Immature natural killer cell (primary cell): ENCODE results near the gene NUP85. TPM values are rescaled to one million over a fixed set of nuclear protein-coding genes. Genes with fewer than 3 reads are reported as not detected.

Source experiments
- DNase-seq, 3 donors: peaks; one replicate each; pipeline ENCODE4 v3.0.0; 2022; ENCODE audit warnings: mixed read lengths in 1 of 3
- H3K27ac Mint-ChIP-seq, 6 donors: one replicate each; pipeline ENCODE4 v1.8.0; 2020; ENCODE audit warnings: mixed read lengths in 6 of 6, mild to moderate bottlenecking in 5 of 6, inconsistent platforms in 4 of 6, moderate library complexity in 3 of 6
- H3K27me3 Mint-ChIP-seq, 3 donors: one replicate each; pipeline ENCODE4 v1.8.0; 2020 to 2021; ENCODE audit warnings: low read depth in 3 of 3, mild to moderate bottlenecking in 3 of 3, mixed read lengths in 3 of 3, moderate library complexity in 3 of 3, inconsistent platforms in 1 of 3
- H3K36me3 Mint-ChIP-seq, 3 donors: one replicate each; pipeline ENCODE4 v1.8.0; 2020; ENCODE audit warnings: mixed read lengths in 3 of 3, inconsistent platforms in 2 of 3, mild to moderate bottlenecking in 2 of 3
- H3K4me1 Mint-ChIP-seq, 2 donors: one replicate each; pipeline ENCODE4 v1.8.0; 2020; ENCODE audit warnings: inconsistent platforms in 2 of 2, mild to moderate bottlenecking in 2 of 2, mixed read lengths in 2 of 2, moderate library complexity in 1 of 2
- H3K4me3 Mint-ChIP-seq, 5 donors: one replicate each; pipeline ENCODE4 v1.8.0; 2020; ENCODE audit warnings: mild to moderate bottlenecking in 5 of 5, mixed read lengths in 5 of 5, inconsistent platforms in 3 of 5, moderate library complexity in 3 of 5
- H3K9me3 Mint-ChIP-seq, 6 donors: one replicate each; pipeline ENCODE4 v1.8.0; 2020; ENCODE audit warnings: mild to moderate bottlenecking in 6 of 6, mixed read lengths in 6 of 6, inconsistent platforms in 4 of 6, moderate library complexity in 3 of 6
- polyA plus RNA-seq, 3 donors: library from polyadenylated mRNA; unstranded; fragments of 300-500 nt; fragmentation: Illumina TruSeq; gene quantifications; one replicate each; pipeline ENCODE4 v1.2.3, GENCODE V29; 2021

Gene NUP85
- polyA plus RNA-seq, 3 donors from 2014 or later, result 28.3 to 47.8 (median 41.1) TPM

DNA sequence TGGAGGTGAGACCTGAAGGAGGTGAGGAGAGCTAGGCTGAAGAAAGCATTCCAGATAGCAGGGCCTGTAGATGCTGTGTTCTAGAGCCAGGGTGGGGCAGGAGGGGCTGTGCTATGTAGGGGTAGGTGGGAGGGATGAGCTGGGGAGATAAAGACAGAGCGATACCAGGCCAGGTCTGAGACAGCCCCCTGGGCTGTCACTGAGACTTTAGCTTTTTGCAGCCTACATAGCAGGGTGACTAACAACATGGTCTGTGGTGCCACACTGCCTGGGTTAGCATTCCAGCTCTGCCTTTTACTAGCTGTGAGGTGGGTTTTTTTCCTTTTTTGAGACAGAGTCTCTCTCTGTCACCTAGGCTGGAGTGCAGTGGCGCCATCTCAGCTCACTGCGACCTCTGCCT, 14.3 kb downstream of the NUP85 start:
- no peak for DNase-seq
- Mint-ChIP-seq H3K27me3 (peaks cover 0 to 2% (median 0%) of the 10 kb centered on the region in 3 donors), H3K4me3 (no peak overlapping the region), H3K9me3 (no peaks in the 10 kb centered on the region), H3K36me3 (peaks cover 15 to 33% (median 20%) of the 10 kb centered on the region in 3 donors), H3K4me1 (no peaks in the 10 kb centered on the region), H3K27ac (peak overlapping the region in 2 of 6 donors; percentile 46 to 71)

DNA sequence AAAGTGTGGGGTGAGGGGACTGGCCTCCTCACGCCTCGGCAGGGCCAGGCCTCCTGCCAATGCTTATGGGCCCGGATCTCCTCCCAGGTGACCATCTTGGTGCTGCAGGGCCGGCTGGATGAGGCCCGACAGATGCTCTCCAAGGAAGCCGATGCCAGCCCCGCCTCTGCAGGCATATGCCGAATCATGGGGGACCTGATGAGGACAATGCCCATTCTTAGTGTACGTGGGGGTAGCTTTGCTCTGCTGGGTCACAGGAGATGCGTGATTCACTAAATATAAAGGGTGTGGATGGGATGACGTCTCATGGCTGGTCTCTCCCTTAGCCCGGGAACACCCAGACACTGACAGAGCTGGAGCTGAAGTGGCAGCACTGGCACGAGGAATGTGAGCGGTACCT, 19.5 kb downstream of the NUP85 start:
- peak overlapping the region in 1 of 6 donors; percentile 23 for H3K27ac Mint-ChIP-seq
- H3K36me3 Mint-ChIP-seq, result peaks cover 4 to 25% (median 18%) of the 10 kb centered on the region in 3 donors
- H3K27me3 Mint-ChIP-seq, result peaks cover 0 to 2% (median 0%) of the 10 kb centered on the region in 3 donors
- no peaks in the 10 kb centered on the region for H3K4me1 Mint-ChIP-seq
- no peak overlapping the region for H3K4me3 Mint-ChIP-seq
- no peak for DNase-seq
- H3K9me3 Mint-ChIP-seq, result no peaks in the 10 kb centered on the region

DNA sequence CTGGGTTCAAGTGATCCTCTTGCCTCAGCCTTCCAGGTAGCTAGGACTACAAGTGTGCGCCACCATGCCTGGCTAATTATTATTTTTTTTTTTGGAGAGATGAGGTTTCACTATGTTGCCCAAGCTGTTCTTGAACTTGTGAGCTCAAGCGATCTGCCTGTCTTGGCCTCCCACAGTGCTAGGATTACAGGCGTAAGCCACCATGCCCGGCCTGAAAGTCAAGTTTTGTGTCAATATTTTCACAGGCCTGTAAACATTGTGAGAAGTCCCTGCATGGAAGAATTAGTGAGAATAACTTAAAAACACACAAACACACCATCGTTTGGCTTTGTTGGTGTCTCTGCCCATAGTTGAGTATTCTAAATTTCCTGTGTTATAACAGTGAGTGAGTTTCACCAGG, 22.2 kb downstream of the NUP85 start:
- Mint-ChIP-seq H3K27ac (no peak overlapping the region), H3K27me3 (no peaks in the 10 kb centered on the region), H3K4me3 (no peak overlapping the region), H3K4me1 (no peaks in the 10 kb centered on the region), H3K9me3 (no peaks in the 10 kb centered on the region), H3K36me3 (peaks cover 5 to 24% (median 16%) of the 10 kb centered on the region in 3 donors)
- no peak for DNase-seq

DNA sequence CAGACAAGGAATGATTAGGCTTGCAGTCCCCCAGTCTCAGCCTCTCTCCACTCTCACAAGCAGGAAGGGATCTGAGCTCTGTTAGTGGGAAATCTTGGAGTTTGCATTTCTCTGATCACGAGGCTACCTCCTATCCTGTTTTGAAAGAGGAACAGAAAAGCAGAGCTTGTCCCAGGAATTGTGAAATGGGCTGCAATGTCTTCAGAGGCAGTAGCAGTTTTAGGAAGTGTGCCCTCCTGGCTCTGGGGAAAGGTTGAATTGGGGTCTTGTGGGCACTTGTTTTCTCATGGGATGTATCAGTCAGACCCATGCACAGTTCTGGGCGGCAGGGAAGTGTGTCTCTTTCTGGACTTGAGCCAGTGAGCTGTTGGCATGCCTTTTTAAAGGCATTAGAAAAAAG, 22.8 kb downstream of the NUP85 start:
- H3K27me3 Mint-ChIP-seq, result peaks cover 0 to 2% (median 0%) of the 10 kb centered on the region in 3 donors
- no peak overlapping the region for H3K4me3 Mint-ChIP-seq
- H3K36me3 Mint-ChIP-seq, result peaks cover 5 to 29% (median 13%) of the 10 kb centered on the region in 3 donors
- H3K27ac Mint-ChIP-seq, result peak overlapping the region in 3 of 6 donors; percentile 20 to 67 (median 57)
- H3K4me1 Mint-ChIP-seq, result no peaks in the 10 kb centered on the region
- H3K9me3 Mint-ChIP-seq, result no peaks in the 10 kb centered on the region
- no peak for DNase-seq

DNA sequence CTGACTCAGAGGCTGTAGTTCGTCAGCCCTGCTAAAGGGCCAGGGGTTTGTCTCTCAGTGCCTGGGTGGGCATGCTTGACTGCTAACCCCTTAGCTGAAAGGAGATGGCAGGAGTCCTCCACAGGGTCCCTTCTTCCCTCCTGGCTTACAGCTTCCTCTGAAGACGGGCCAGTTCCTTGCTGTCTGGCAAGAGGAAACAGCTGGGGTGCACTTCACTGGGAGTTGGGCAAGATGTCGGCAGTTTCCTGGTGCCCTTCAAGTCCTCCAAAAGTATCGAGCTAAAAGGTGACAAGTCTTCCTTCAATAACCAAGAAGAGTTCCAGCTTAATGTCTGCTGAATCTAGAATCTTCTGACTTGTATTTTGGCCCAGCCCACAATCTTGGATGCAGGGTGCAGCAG, 23.4 kb downstream of the NUP85 start:
- DNase-seq, result no peak
- no peaks in the 10 kb centered on the region for H3K9me3 Mint-ChIP-seq
- no peak overlapping the region for H3K27ac Mint-ChIP-seq
- peaks cover 0 to 2% (median 0%) of the 10 kb centered on the region in 3 donors for H3K27me3 Mint-ChIP-seq
- H3K4me1 Mint-ChIP-seq, result no peaks in the 10 kb centered on the region
- H3K36me3 Mint-ChIP-seq, result peaks cover 5 to 29% (median 13%) of the 10 kb centered on the region in 3 donors
- H3K4me3 Mint-ChIP-seq, result no peak overlapping the region

DNA sequence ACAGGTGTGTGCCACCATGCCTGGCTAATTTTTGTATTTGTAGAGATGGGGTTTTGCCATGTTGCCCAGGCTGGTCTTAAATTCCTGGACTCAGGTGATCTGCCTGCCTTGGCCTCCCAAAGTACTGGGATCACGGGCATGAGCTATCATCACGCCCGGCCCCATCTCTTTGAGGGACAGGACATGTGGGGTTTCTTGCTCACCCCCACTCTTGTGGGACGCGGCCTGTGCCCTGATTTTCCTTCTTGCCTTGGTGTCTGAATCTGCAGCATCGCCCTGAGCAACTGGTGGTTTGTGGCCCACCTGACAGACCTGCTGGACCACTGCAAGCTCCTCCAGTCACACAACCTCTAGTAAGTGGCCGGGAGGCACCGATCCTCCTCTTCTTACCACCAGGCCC, 25.6 kb downstream of the NUP85 start:
- Mint-ChIP-seq H3K4me3 (no peak overlapping the region), H3K4me1 (no peaks in the 10 kb centered on the region), H3K27me3 (peaks cover 2 to 6% (median 4%) of the 10 kb centered on the region in 3 donors), H3K27ac (no peak overlapping the region), H3K36me3 (peaks cover 9 to 40% (median 14%) of the 10 kb centered on the region in 3 donors), H3K9me3 (no peaks in the 10 kb centered on the region)
- no peak for DNase-seq

DNA sequence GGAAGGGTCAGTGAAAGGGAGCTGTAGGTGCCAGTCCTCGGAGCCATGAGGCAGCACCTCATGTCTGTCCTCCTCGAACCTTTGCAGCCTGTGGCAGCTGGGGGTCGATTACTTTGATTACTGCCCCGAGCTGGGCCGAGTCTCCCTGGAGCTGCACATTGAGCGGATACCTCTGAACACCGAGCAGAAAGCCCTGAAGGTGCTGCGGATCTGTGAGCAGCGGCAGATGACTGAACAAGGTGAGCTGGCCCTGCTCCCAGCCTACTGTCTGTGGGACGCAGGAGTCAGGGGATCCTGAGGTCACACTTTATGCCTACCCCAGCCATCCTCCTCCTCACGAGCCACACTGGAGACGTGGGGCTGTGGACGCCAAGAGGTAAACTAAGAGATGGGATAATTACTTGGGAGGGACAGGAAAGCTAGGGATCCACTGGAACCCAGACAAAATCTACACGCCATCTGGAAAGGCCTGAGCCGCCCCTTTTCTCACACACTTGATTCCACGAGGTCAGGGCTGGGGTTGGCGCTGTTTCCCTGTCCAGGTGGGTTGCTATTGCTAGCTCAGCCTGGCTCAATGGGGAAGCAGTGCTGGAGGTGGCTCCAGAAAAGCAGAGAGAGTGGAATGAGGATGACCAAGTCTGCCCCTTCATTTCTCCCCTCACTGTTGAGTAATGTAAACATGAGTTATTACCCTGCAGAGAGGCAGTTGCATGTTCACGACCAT, 26.4 kb downstream of the NUP85 start:
- peak overlapping the region in 1 of 6 donors; percentile 7 for H3K27ac Mint-ChIP-seq

DNA sequence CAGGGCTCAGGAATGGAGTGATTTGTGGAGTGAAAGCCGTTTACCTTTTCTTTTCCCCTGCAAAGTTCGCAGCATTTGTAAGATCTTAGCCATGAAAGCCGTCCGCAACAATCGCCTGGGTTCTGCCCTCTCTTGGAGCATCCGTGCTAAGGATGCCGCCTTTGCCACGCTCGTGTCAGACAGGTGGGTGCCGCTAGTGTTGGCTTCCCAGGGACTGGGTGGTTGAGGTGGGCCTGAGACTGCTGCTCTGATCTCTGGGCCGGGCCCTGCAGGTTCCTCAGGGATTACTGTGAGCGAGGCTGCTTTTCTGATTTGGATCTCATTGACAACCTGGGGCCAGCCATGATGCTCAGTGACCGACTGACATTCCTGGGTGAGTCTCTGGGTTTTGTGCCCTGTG, 27.3 kb downstream of the NUP85 start:
- Mint-ChIP-seq H3K27me3 (peaks cover 2 to 6% (median 4%) of the 10 kb centered on the region in 3 donors), H3K4me3 (no peak overlapping the region), H3K9me3 (no peaks in the 10 kb centered on the region), H3K27ac (no peak overlapping the region), H3K36me3 (peaks cover 6 to 40% (median 14%) of the 10 kb centered on the region in 3 donors), H3K4me1 (no peaks in the 10 kb centered on the region)
- DNase-seq, result no peak

More for the DNA sequence above, 26.4 kb downstream of the NUP85 start:
- H3K36me3 Mint-ChIP-seq, result peaks cover 7 to 38% (median 14%) of the 10 kb centered on the region in 3 donors
- no peaks in the 10 kb centered on the region for H3K4me1 Mint-ChIP-seq
- no peak overlapping the region for H3K4me3 Mint-ChIP-seq
- H3K9me3 Mint-ChIP-seq, result no peaks in the 10 kb centered on the region
- peaks cover 2 to 6% (median 4%) of the 10 kb centered on the region in 3 donors for H3K27me3 Mint-ChIP-seq
- DNase-seq, result no peak

DNA sequence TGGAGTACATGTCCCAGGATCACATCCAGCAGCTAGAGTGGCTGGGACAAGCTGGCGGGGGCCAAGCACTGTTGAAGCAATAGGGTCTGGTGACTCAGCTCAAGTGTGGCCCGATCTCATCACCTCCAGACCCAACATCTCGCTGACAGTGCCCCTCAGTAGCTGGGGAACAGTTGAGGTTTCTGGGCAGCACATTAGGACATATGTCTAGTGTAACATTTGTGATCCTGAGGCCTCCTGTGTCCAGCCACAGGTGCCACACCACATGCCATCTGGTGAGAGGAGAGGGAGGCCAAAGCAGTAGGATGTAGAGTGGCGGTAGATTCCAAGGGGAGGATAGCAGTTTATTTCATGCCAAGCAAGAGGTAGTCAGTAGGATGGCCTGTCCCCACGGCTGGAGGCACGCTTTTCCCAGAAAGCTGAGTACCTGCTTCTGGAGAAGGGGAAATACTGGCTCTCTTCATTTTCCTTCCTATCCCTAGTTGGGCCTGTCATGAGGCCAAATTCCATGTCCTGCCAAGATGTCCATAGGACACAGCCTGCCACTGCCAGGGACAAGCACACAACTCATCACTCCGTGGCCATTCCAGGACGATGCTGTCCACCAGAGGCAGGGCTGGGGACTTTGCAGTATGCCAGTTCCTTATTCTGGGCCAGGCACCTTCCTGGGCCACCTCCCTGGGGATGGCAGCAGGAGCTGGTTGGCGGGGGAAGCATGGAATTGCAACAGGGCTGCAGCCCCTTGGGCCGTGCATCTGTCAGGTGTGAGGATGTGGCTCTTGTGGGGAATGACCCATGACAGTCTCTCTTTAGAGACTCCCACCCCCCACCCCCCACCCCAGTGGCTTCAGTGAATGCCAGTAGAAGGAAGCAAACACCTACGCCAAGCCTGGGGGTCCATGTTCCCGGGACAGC, 31.9 kb downstream of the NUP85 start:
- no peak overlapping the region for H3K4me3 Mint-ChIP-seq
- DNase-seq, result no peak
- H3K27me3 Mint-ChIP-seq, result peaks cover 2 to 6% (median 4%) of the 10 kb centered on the region in 3 donors
- H3K9me3 Mint-ChIP-seq, result no peaks in the 10 kb centered on the region
- peaks cover 7 to 9% of the 10 kb centered on the region in 2 donors for H3K4me1 Mint-ChIP-seq
- H3K36me3 Mint-ChIP-seq, result peaks cover 5 to 36% (median 17%) of the 10 kb centered on the region in 3 donors
- H3K27ac Mint-ChIP-seq, result peak overlapping the region in 2 of 6 donors; percentile 35 to 53

DNA sequence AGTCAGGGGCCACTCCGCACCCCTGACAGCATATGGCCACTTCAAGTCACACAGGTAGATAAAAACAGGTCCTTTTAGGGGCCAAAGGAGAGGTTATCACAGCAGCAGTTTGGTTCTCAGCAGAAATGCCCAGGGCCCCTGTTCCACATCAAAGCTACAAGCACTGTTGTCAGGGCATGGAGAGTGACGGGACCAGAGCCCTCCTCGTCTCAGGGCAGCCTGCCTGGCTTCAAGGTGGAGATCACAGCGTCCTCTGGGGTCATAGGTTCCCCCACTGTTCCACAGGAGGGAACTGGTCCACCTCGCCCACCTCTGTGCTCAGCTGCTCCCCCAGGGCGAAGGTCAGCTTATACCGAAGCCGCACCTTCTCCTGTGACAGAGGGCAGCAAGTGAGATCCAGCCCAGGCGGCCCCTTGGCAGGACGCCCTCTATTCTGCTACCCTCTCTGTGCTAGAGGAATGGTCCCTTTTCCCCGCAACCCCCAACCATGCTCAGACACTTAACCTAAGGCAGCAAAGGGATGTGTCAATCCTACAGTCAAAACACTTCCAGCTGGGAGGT, 32.6 kb downstream of the NUP85 start:
- H3K36me3 Mint-ChIP-seq, result peaks cover 4 to 32% (median 15%) of the 10 kb centered on the region in 3 donors

DNA sequence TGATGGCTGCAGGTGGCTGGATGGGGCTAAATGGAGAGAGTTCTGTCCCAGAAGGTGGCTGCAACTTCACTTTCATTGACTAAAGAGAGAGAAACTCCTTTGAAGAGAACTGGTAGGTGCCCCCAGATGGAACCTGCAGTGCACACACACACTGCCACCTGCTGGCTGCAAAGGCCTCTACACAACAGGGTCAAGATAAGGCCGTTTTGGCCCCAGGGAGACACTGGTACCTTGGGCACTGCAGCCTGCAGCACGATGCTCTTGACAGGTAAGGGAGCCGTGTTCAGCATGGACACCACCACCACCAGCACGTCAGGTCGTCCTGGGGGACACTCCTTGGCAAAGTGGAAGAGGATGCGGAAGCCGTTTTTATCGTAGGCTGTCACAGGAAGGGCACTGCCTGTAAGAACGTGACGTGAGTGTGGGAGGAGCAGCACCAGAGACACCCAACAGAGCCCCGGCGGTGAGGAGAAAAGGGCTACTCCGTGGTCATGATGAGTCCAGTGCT, 33.3 kb downstream of the NUP85 start:
- Mint-ChIP-seq H3K27ac (peak overlapping the region in 5 of 6 donors; percentile 15 to 83 (median 56)), H3K4me3 (no peak overlapping the region), H3K36me3 (peaks cover 4 to 32% (median 15%) of the 10 kb centered on the region in 3 donors), H3K4me1 (peaks cover 7 to 19% of the 10 kb centered on the region in 2 donors), H3K27me3 (peaks cover 2 to 4% (median 3%) of the 10 kb centered on the region in 3 donors), H3K9me3 (no peaks in the 10 kb centered on the region)
- peak; percentile 44 to 53 (median 53) for DNase-seq

More for the DNA sequence above, 32.6 kb downstream of the NUP85 start:
- no peak overlapping the region for H3K4me3 Mint-ChIP-seq
- no peak for DNase-seq
- peaks cover 7 to 14% of the 10 kb centered on the region in 2 donors for H3K4me1 Mint-ChIP-seq
- peaks cover 2 to 4% (median 3%) of the 10 kb centered on the region in 3 donors for H3K27me3 Mint-ChIP-seq
- peak overlapping the region in 1 of 6 donors; percentile 46 for H3K27ac Mint-ChIP-seq
- no peaks in the 10 kb centered on the region for H3K9me3 Mint-ChIP-seq

DNA sequence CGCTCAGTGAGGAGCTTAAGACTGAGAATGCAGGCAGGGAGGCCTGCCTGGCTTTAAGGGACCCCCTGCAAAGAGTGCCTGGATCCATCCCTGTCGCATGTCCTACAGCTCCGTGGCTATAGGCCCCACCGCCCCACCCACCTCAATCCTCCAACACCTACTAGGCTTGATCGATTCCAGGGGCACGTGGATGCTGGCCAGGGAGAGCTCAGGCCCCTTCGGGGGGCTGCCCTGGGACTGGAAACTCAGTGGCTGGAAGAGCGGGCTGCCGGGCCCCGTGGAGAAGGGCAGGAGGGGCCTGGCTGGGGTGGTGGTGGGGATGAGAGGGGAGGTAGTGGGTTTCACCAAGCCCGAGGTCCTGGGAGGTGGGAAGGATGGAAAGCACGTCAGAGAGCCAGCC, 33.7 kb downstream of the NUP85 start:
- H3K4me1 Mint-ChIP-seq, result peaks cover 9 to 23% of the 10 kb centered on the region in 2 donors
- H3K36me3 Mint-ChIP-seq, result peaks cover 4 to 35% (median 15%) of the 10 kb centered on the region in 3 donors
- H3K9me3 Mint-ChIP-seq, result no peaks in the 10 kb centered on the region
- no peak overlapping the region for H3K4me3 Mint-ChIP-seq
- H3K27me3 Mint-ChIP-seq, result peaks cover 2 to 4% (median 3%) of the 10 kb centered on the region in 3 donors
- no peak for DNase-seq
- H3K27ac Mint-ChIP-seq, result peak overlapping the region in 2 of 6 donors; percentile 15 to 83

DNA sequence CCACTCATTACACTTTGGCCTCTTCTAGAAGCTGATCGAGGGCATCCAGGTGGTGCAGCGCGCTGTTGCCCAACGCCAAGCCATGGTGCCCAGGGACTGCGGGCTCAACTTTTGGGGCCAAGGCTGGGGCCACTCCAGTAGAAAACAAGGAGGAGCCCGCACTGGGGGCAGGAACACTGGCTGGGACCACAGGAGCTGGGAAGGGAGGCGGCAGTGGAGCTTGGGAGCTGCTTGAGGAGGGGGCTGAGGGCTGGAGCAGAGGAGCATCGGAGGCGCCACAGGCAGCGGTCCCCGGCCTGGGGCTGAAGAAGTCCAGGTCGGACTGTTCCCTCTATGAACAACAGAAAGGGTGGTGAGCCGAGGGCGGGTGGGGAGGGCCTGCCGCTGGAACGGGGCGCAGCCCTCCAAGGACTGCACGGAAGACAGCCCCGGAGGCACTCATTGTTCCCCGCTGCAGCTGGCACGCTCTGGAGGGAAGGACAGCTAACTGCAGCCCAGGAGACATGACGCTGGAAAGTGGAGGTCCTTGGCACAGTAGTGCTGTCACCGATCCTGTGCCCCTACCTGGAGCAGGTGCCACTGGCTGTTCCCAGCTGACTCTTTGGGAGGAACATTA, 34.4 kb downstream of the NUP85 start:
- H3K36me3 Mint-ChIP-seq, result peaks cover 4 to 33% (median 12%) of the 10 kb centered on the region in 3 donors
- peaks cover 0 to 4% (median 0%) of the 10 kb centered on the region in 3 donors for H3K27me3 Mint-ChIP-seq

More for the DNA sequence above, 34.4 kb downstream of the NUP85 start:
- Mint-ChIP-seq H3K4me1 (peaks cover 10 to 29% of the 10 kb centered on the region in 2 donors), H3K4me3 (no peak overlapping the region), H3K27ac (peak overlapping the region in 1 of 6 donors; percentile 66), H3K9me3 (no peaks in the 10 kb centered on the region)
- DNase-seq, result no peak
